HS-27A (cell line): ENCODE measurements around the gene CDYL.

Experiments used
- DNase-seq: peaks from one replicate; pipeline ENCODE4 v3.0.0-alpha.2; 2012; ENCODE audit warnings: low read depth, missing footprints

Gene CDYL

DNA sequence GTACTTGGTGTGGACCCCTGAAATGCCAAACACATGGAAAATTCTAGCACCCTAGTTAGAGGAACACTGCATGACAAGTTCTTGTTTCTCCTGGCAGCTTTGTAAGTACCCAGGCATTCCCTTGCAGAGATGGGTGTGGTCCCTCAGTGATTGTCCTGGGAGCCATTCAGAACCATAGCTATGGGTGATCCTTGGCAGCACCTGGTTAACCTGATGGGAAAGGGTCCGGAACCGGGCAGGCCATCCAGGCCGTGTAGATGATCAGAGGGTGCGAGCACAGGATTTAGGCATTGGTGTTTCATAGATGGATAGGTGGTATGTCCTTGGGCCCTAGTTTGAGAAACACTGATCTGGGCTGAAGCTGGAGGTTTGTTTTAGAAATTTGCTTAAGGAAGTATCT is 131.9 kb downstream of the CDYL start:
- no peak for DNase-seq

DNA sequence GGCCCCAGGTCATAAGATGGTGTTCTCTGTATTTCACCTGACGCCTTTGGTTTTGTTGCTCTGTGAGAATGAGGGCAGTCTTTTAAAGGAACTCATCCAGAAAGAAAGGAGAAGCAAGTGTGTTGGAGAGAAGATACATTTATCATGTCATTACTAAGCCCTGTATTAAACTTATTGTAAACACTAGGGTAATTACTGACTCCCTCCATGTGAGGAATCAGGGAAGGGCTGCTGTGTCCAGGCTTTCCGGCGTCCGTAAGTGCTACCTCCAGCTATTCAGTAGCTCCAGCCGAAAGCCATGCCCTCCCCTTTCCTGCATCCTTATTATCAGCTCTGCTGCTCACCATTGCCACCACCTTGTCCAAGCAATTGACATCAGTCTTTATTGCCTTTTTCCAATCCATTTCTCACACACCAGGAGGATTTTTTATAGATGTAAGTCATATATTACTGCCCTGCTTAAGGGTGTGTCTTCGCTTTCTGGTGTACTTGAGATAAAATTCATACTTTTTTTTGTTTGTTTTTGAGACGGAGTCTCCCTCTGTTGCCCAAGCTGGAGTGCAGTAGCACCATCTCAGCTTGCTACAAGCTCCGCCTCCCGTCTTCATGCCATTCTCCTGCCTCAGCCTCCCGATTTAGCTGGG is 133.0 kb downstream of the CDYL start:
- no peak for DNase-seq

DNA sequence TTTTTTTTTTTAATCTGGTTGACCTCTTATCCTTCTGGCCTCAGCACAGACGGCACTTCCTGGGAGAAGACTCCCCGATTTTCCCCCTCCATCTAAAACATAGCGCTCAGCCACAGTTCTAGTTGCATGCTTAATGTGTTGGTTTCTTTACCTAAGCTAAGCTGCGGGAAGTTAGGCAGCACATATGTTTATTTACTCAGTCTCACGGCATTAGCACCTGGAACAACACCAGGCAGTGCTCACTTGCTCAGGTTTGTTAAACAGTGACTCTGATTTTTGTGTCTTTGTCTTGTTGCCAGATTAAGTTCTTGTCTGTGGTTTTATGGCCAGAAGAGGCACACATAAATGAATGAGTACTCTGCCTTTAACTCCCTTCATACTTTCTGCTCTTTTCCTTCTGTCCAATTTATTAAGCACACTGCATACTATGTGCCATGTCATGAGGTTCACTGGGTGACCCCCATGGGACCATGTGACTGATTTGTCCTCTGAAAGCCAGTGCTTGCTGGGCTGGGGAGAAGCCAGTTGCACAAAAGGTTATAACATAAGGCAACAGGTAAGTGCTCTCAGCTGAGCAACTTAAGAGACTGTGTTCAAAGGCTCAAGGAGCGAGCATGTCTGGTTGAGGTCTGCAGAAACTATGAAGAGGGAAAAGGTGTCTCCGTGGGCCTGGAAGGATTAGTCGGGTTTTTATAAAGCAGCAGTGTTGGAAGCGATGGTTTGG is 134.0 kb downstream of the CDYL start:
- no peak for DNase-seq

DNA sequence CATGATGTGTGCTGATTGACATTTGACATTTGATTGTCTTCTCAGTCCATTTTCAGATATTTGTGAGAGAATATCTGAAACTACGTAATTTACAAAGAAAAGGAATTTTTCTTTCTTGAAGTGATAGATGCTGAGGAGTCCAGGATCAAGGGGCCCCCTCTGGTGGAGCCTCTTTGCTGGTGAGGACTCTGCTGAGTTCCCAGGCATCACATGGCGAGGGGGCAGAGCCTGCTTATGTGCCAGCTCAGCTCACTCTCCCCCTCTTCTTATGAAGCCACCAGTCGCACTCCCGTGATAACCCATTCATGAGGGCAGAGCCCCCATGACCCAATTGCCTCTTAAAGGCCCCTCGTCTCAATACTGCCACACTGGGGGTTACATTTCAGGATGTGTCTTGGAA is 136.4 kb downstream of the CDYL start:
- no peak for DNase-seq

DNA sequence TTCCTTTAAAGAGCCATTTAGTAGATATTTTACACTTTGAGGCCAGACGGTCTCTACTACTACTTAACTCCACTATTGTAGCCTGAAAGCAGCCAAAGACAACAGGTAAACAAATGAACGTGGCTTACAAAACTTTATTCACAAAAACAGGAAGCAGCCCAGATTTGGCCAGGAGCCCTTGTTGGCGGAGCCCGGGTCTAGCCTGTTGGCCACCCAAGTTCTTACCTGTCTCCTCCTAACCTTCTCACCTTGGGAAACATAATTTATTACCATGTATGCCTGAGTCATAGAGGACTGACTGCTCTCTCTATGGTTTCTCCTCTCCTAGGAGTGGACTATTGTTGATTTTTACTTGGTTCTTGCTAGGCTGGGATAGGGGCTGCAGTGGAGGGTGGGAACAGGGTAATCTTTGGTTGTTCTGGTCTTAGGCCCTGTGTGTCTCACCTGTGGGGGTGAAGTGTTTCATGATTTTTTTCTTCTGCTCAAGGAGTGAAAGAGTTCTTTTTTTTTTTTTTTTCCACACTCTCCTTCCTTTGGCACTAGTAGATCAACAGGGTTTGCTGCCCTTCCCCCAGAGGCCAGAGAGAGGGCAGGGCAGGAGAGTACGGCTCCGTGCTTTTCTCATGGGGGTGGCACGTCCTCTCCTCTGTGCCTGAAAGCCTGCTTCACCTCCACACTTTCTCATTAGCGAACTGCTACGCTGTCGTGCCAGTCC is 137.7 kb downstream of the CDYL start:
- no peak for DNase-seq

DNA sequence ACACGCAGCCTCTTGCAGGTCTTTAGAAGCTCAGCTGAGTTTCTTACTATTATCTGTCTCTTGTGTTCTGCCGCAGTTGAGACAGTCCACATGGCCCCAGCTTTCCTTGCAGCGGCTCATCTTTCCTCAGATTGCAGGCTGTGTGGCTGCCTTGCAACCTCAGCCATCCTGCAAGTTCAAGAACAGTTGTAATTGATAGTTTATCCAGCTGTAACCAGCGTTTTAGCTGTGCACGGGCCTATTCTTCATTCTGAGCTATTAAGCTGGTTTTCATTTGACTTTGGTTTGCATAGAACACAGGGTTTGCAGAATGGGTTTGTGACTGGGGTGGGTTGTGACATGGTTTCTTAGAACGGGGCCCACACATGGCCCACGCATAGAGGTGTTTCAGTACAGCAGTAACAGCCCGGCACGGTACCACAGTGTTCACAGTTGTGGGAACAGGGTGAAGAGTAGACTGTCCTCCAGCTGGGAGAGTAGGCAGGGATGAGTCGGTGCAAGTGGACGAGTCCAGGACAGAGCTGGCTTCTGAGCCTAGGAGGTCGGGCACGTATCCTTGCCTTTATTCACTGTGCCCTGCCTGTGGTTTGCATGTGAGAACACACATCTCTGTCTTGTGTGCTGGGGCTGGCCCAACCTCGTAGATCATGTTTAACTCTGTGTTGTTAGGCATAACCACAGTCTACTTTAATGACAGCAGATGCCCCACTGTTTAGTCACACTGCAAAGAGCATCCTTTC is 138.4 kb downstream of the CDYL start:
- DNase-seq: no peak

DNA sequence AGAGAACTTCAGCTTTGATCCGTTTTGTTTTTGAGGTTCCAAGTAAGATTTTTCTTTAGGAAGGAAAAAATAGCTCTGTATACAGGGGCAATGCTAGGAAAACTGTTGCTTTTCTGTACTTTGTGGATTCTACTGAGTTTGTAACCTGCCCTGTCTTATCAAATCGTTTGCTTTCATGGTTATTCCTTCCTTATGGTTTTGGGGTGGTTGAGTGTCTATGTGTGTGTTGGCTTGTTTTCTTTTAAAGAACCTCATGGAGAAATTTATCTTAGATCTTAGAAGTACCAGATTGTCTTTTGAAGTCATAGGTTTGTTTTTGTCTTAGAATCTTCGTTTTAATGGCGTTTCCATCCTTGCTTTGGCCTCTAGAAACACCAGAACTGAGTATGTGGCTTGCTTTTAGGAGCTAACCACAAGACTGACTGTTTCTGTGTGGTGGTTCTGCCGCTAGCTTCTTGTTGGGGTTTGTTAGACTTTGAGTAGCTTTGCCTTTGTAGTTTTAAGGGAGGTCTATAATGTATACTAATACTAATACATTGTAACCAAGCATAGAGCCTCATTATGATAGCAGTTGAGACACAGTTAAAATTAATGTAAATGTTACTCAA is 140.9 kb downstream of the CDYL start:
- no peak for DNase-seq

DNA sequence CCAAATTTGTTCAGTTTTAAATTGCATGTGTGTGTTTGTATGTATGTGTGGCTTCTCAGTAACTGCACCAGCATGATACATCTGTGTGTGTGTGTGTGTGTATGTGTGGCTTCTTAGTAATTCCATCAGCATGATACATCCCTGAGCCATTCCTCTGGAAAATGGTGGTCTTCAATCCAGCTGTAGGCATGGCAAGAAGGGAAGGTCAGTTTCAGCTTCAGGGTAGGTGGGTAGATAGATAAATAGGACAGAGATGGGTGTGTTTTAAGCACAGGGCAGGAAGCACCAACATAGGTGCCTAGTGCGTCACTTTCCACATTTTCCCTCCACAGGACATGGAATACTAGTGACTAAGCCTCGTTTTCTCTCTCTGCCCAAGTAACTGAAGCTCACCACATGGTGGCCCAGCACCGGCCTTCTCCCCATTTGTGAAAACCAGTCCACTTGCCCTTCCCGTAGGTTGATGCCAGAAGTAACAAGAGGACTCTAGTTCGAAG is 144.8 kb downstream of the CDYL start:
- DNase-seq: no peak

DNA sequence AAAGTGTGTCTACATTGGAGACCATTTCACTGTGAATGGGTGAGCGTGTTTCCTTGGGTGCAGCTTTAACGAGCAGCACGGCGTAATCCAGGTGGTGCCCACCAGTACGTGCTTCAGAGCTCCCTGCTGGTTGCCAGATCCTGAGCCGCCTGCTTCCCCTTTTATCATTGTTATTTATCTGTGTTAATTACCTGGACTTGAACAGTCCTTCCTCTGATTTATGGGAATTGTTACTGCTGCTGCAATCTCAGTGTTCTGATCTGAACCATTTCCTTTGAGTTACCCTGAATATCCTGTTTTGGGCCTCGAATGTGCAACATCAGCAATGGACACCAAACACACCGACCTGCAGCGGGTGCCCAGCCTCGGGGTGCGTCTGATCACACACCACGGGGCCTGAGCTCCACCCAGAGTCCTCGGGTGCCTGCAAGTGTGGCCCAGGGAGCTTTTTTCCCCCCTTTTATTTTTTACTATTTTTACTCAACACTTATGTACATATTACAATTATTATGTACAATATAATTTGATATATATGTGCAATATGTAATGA is 146.4 kb downstream of the CDYL start:
- DNase-seq: no peak

DNA sequence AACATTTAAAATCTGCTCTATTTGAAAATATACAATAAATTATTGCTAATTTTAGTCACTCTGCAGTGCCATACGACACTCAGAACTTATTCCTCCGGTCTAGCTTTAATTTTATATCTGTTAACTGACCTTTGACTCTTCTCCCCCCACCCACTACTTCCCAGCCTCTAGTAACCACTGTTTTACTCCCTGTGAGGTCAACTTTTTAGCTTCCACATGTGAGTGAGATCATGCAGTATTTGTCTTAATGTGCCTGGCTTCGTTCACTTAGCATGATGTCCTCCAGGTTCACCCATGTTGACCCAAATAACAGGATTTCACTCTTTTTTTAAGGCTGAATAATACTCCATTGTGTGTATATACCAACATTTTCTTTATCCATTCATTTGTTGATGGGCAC is 146.9 kb downstream of the CDYL start:
- no peak for DNase-seq

DNA sequence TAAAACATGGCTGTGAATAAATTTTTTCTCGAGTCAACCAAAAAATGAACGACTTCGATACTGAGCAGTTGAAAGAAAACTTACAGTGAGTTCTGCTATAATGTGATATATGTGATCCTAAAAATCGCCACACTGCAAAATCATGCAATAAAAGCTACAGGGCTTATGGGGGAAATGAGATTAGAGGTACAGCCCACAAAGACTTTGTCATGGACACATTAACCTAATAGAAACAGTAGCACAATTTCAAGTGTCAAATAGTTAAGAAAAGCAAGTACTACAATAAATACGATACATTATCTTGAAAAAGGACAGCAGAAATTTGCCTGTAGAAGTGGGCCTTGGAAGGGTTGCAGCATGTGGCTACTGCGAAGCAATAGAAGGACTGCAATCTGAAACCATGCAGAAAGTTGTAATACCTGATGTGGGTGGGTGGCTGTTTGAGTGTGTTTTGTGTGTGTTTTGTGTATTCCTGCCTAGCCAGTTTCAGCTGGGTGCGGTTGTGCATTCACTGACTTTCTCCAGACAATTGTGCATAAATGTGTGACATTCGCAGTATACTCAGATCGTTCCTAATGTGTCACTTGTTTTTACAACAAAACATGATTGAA is 148.6 kb downstream of the CDYL start:
- DNase-seq: no peak

DNA sequence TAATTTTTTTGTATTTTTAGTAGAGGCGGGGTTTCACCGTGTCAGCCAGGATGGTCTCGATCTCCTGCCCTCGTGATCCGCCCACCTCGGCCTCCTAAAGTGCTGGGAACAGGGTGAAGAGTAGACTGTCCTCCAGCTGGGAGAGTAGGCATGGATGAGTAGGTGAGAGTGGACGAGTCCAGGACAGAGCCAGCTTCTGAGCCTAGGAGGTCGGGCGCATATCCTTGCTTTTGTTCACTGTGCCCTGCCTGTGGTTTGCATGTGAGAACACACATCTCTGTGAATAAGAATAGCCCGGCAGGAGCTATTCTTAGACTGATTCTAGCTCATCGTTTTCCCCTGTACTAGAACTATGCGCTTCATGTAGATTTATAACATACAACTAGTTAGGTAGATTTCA is 149.4 kb downstream of the CDYL start:
- no peak for DNase-seq

DNA sequence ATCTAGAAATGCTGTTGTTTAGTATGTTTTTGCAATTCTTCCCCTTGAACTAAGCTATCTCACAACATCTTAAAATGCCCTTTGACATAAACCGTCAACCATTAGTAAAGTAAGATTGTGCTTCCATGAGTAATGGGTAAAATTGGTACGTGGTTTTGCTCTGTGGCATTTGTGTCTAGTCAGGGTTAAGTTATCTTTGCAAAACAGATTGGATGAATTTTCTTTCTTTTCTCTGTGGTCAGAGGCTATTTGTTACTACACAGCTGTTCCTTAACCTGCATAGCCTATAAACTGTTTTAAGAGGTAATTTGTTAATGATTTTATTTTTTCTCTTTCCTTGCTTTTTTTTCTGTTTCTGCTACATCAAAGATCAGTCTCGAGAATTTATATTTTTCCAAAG is 152.2 kb downstream of the CDYL start:
- no peak for DNase-seq

DNA sequence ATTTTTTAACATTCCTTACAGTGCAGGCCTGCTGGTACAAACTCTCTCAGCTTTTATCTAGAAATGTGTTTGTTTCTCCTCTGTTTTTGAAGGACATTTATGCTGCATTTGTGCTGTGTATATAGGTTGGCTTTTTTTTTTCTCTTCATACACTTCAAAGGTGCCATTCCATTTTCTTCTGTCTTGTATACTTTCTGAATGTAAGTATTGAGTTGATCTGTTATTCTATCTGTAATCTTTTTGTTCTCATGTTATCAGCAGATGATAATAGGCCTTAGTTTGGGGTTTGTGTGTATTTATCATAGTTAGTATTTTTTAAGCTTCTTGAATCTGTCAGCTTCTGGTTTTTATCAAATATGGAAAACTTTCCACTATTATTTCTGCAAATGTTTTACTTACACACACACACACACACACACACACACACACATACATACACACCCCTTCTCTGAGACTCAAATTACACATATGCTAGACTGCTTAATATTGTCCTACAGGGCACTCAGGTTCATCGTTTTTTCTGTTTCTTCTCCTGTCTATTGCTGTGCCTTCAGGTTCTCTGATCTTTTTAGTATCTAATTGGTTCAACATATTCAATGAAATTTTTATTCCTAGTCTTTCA is 153.0 kb downstream of the CDYL start:
- no peak for DNase-seq

DNA sequence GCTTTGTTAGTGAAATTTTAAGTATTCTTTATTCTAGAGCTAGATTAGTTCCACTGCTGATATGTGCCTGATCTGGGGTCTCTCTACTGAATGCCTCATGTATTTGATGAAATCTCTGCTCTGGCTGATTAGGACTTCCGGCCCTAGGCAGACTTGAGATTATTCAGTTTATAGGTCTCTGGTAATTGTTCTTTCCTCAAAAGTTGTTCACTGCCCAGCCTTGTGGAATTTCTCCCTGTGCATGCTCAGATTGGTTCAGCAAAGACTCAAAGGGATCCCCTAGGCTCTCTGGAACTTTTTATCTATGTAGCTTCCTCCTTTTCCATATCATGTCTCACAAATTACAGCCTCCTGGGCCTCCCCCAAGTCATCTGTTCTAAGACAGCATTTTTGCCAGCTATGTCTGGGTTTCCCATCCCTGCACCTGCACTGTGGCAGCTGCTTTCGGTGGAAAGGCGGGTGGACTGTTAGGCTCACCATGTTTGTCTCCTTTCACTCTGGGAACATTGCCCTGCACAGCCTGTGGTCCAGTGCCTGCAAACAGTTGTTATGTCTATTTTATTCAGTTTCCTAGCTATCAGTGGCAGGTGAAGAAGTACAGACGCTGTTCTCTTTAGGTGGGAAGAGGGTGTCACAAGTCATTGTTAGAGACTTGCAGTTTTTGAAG is 154.0 kb downstream of the CDYL start:
- DNase-seq: no peak

DNA sequence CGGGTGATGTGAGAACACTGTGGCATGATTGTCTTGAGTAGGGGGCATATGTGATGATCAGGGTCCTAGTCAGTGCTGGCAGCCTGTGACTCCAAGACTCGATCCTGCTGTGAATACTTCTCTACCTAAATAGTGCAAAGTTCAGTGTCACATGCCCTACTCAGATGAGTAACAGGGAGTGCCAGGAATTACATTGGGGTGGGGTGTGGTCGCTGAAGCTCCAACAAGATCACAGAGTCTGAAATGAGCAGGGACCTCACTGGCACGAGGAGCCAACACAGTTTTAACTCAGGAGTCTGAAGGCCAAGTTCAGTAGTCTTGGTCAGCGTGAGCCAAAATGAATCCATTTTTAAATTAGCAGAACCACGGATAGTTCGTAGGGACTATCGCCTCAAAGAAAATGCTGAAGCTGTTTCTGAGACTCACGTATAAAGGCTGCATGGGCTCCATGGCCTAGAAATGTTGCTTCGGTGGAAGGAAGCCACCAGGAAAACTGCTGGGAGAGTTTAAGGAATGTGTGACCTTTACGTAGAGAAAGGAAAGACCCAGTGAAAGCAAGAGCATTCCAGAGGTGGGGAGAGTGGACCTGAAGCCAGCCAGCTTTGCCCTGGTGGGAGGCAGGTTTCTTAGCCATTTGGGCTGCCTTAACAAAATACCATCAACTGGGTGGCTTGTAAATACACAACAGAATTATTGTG is 155.5 kb downstream of the CDYL start:
- DNase-seq: no peak

DNA sequence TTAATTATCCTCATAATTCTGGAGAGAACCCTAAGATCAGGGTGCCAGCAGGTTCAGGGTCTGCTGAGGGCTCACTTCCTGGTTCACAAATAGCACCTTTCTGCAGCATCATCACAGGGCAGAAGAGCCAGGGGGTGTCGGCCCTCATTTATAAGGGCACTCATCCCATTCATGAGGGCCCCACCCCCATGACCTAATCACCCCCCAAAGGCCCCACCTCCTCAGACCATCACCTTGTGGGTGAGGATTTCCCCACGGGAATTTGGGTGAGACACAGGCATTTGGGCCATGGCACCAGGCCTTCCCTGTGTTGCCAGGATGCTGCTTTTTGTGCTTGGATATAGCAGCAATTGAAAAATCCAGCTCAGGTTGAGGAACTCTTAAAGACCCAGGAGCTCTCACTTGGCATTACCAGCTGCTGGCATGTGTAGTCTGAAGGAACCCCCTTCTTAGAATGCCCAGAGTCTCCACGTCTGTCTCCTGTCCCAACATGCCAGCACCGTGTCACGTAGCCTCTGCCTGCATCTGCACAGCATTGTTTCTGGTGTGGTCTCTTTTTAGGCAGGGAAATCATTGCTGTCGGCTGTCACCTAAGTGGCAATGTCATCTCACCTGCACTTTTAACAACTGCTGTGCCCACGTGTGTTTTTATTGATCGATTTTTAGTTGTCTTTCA is 156.2 kb downstream of the CDYL start:
- DNase-seq: no peak

DNA sequence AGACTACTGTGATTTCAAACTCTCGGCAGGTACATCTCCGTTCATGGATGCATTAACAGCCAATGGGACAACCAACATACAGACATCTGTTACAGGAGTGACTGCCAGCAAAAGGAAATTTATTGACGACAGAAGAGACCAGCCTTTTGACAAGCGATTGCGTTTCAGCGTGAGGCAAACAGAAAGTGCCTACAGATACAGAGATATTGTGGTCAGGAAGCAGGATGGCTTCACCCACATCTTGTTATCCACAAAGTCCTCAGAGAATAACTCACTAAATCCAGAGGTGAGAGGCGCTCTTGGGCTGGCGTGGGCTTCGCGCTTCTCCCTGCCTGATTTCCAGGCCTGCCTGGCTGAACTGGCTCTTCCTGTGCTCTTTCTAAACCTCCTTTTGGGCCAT is 159.3 kb downstream of the CDYL start:
- DNase-seq: no peak
